Measurements from ENCODE around the gene NAALADL2.
"Not testable (repeated sequence)": the region's sequence is repeated elsewhere in the genome, so short reads cannot be mapped to it uniquely, and the experiment has no call there.

The NAALADL2 gene

GRCh38 chr3:175077216-175077615, 218.1 kb downstream of the NAALADL2 start:
- DNase-seq = no peak

- no peak for DNase-seq
These were observed 223.5 kb downstream of the NAALADL2 start for GRCh38 chr3:175082631-175083030.

GRCh38 chr3:175087128-175087527, 228.0 kb downstream of the NAALADL2 start:
- DNase-seq = not testable (repeated sequence)

GRCh38 chr3:175088766-175089380, 229.7 kb downstream of the NAALADL2 start:
- DNase-seq = no peak

- no peak for DNase-seq
These were observed 232.4 kb downstream of the NAALADL2 start for GRCh38 chr3:175091426-175092114.

GRCh38 chr3:175093748-175094147, 234.6 kb downstream of the NAALADL2 start:
- DNase-seq = no peak

- DNase-seq = no peak
These were observed 235.2 kb downstream of the NAALADL2 start for GRCh38 chr3:175094344-175094743.

GRCh38 chr3:175098644-175099043, 239.5 kb downstream of the NAALADL2 start:
- no peak for DNase-seq

GRCh38 chr3:175102161-175102560, 243.0 kb downstream of the NAALADL2 start:
- no peak for DNase-seq

- DNase-seq = no peak
These were observed 244.2 kb downstream of the NAALADL2 start for GRCh38 chr3:175103298-175103697.

GRCh38 chr3:175105066-175105465, 245.9 kb downstream of the NAALADL2 start:
- DNase-seq = no peak

- DNase-seq = no peak
These were observed 248.1 kb downstream of the NAALADL2 start for GRCh38 chr3:175107231-175107630.

- no peak for DNase-seq
These were observed 248.9 kb downstream of the NAALADL2 start for GRCh38 chr3:175107995-175108394.

- DNase-seq = no peak
These were observed 249.5 kb downstream of the NAALADL2 start for GRCh38 chr3:175108613-175109151.

- no peak for DNase-seq
These were observed 251.9 kb downstream of the NAALADL2 start for GRCh38 chr3:175111036-175111435.

- no peak for DNase-seq
These were observed 259.3 kb downstream of the NAALADL2 start for GRCh38 chr3:175118382-175118941.

- peak; percentile 3 for DNase-seq
These were observed 262.1 kb downstream of the NAALADL2 start for GRCh38 chr3:175121225-175121624.

GRCh38 chr3:175127075-175127662, 268.0 kb downstream of the NAALADL2 start:
- DNase-seq = no peak

- no peak for DNase-seq
These were observed 270.0 kb downstream of the NAALADL2 start for GRCh38 chr3:175129126-175129525.

GRCh38 chr3:175129571-175129970, 270.4 kb downstream of the NAALADL2 start:
- no peak for DNase-seq

- DNase-seq = not testable (repeated sequence)
These were observed 272.7 kb downstream of the NAALADL2 start for GRCh38 chr3:175131866-175132265.

- DNase-seq = not testable (repeated sequence)
These were observed 273.6 kb downstream of the NAALADL2 start for GRCh38 chr3:175132706-175133105.

GRCh38 chr3:175144368-175144767, 285.2 kb downstream of the NAALADL2 start:
- no peak for DNase-seq

- DNase-seq = no peak
These were observed 287.1 kb downstream of the NAALADL2 start for GRCh38 chr3:175146258-175146657.

Data from activated CD4-positive, alpha-beta T cell treated with anti-CD3 and anti-CD28 coated beads for 48 hours (primary cell).